Activated naive CD4-positive, alpha-beta T cell treated with anti-CD3 and anti-CD28 coated beads, Interleukin-2, amount 50 U/mL, for 72 hours (primary cell): ENCODE measurements around the gene CAPN8. TPM values are rescaled to one million over a fixed set of nuclear protein-coding genes. Genes with fewer than 3 reads are reported as not detected.

Experiments
- ATAC-seq, 2 donors: fragments of 150-1000 bp; cut with Tn5 transposase; 2 replicates each; pipeline ENCODE4 v1.10.0; 2021; ENCODE audit warnings: mild to moderate bottlenecking in 2 of 2, moderate library complexity in 2 of 2
- DNase-seq, 2 donors: peaks; one replicate each; pipeline ENCODE4 v3.0.0; 2021 to 2022; ENCODE audit warnings: low spot score in 2 of 2
- H3K27ac Mint-ChIP-seq, 2 donors: one replicate each; pipeline ENCODE4 v1.8.0; 2022; ENCODE audit warnings: mild to moderate bottlenecking in 2 of 2, mixed read lengths in 2 of 2
- H3K36me3 Mint-ChIP-seq, 2 donors: one replicate each; pipeline ENCODE4 v1.8.0; 2022; ENCODE audit warnings: mixed read lengths in 2 of 2
- H3K9me3 Mint-ChIP-seq, 2 donors: one replicate each; pipeline ENCODE4 v1.8.0; 2022; ENCODE audit warnings: mixed read lengths in 2 of 2
- total RNA-seq, 2 donors: library from RNA; stranded (reverse); gene quantifications; one replicate each; pipeline ENCODE4 v1.2.3, GENCODE V29; 2022

The CAPN8 gene
- total RNA-seq, 2 donors from 2014 or later, result not detected

DNA sequence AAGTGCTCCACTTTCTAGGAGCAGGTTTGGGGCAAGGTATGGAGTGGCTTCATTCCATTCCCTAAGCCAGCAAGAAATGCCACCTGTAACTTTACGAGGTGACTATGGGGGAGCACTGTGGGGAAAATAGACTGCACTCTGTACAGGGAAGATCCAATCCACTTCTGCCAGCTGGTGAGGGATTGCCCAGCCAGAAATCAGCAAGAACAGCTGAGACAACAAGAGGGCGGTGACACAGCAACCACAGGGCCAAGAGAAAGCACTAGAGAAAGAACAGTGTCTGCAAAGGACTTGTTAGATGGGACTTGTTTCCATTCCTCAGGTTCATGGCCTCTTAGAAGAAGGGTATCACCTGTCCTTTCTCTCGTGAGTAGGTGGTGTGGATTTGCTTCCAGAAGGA, 19.6 kb downstream of the CAPN8 start:
- no peak for DNase-seq
- Mint-ChIP-seq H3K9me3 (peaks cover 7 to 8% of the 10 kb centered on the region in 2 donors), H3K36me3 (peaks cover 9 to 10% of the 10 kb centered on the region in 2 donors), H3K27ac (no peak overlapping the region)
- ATAC-seq, result no peak

DNA sequence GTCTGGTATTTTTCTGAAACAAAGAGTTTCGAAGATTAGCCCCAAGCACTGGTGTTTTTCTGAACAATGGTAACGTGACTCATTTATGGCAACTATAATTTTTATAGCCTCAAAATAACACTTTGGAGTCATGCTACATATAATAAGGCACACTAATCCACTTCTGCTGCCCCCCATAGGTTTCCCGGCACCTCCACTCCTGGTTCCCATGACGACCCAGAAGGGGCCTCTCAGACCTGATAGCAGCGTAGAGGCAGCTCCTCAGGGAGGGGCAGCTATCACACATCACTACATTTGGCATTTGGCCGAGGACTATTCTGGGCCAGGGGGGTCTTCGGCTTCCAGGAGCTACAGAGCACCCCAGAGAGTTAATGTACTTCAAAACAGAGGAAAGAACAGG, 23.3 kb downstream of the CAPN8 start:
- DNase-seq (no peak), ATAC-seq (no peak)
- peaks cover 23 to 30% of the 10 kb centered on the region in 2 donors for H3K36me3 Mint-ChIP-seq
- no peak overlapping the region for H3K27ac Mint-ChIP-seq
- peaks cover 19 to 27% of the 10 kb centered on the region in 2 donors for H3K9me3 Mint-ChIP-seq

DNA sequence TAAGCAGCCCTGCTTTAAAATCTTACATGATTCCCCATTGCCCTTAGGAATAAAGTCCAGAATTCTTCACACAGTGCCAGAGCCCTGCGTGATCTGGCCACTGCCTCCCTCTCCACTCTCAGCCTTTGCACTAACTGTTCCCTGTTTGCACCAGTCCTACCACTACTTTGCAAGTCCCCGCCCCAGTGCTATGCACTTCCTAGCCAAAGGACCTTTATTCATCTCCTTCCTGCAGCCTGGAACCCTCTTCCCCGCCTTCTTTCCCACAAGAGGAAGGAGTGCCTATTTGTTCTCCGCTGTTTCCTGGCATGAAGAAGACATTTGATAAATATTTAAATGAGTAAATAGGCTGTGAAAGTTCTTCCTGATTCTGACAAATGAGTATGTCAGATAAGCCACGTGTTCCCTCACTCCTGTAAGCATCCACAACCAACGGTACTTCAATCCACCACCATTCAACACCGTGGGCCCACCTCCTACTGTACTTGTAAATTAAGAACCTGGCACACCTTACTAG, 23.9 kb downstream of the CAPN8 start:
- H3K36me3 Mint-ChIP-seq, result peaks cover 23 to 36% of the 10 kb centered on the region in 2 donors
- H3K9me3 Mint-ChIP-seq, result peaks cover 19 to 33% of the 10 kb centered on the region in 2 donors
- no peak for ATAC-seq

DNA sequence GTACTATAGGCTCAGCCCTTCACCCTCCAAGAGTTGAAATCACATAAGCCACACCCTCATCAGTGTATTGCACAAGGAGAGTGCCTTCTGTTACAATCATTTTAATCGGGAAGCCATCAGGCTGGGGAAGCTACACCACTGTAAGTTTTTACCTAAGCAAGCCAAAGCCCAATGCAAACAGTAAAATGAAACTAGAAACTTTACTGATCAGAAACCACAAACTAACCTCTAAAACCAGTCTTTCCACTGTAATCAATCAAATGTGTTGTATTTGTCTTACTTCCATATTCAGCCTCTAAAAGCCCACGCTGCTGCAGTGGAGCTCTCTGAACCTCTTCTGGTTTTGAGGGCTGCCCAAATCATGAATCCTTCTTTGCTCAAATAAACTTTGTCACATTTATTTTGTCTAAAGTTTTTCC, 26.2 kb downstream of the CAPN8 start:
- H3K36me3 Mint-ChIP-seq, result peaks cover 23 to 36% of the 10 kb centered on the region in 2 donors
- ATAC-seq, result peak; percentile 79 to 88

More for the DNA sequence above, 23.9 kb downstream of the CAPN8 start:
- H3K27ac Mint-ChIP-seq, result no peak overlapping the region
- DNase-seq, result no peak

DNA sequence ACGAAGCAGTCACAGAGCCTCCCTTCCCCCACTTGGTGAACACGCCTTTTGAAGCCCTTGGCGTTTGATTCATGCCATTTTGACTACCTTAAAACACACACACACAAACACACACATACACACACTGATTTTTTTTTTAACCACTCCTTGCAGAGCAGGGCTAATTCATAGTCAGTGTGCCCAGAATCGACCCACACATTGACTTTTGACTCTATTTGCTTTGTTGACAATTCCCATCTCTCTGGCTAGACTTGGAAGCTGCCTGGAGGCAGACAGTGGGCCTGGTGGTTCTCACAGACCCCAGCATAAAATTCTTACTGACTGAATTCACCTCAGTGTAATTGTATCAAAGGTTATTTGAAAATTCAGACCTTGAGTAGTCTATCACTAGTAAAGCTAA, 30.3 kb downstream of the CAPN8 start:
- Mint-ChIP-seq H3K36me3 (peaks cover 8 to 19% of the 10 kb centered on the region in 2 donors), H3K9me3 (peaks cover 13 to 23% of the 10 kb centered on the region in 2 donors), H3K27ac (no peak overlapping the region)
- ATAC-seq (no peak), DNase-seq (no peak)

More for the DNA sequence above, 26.2 kb downstream of the CAPN8 start:
- H3K27ac Mint-ChIP-seq, result no peak overlapping the region
- peak in 1 of 2 donors; percentile 11 for DNase-seq
- peaks cover 19 to 33% of the 10 kb centered on the region in 2 donors for H3K9me3 Mint-ChIP-seq

DNA sequence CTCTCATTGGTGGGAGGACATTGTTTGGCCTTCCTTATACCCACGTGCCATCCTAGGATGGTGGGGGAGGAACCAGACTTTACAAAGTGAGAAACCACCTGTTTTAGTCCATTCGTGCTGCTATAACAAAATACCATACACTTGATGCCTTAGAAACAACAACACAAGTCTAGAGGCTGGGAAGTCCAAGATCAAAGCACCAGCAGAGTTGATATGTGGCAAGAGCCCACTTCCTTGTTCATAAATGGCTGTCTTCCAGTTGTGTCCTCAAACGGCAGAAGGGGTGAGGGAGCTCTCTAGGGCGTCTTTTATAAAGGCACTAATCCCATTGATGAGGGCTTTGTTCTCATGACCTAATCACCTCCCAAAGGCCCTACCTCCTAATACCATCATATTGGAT, 31.1 kb downstream of the CAPN8 start:
- H3K9me3 Mint-ChIP-seq, result peaks cover 6 to 16% of the 10 kb centered on the region in 2 donors

DNA sequence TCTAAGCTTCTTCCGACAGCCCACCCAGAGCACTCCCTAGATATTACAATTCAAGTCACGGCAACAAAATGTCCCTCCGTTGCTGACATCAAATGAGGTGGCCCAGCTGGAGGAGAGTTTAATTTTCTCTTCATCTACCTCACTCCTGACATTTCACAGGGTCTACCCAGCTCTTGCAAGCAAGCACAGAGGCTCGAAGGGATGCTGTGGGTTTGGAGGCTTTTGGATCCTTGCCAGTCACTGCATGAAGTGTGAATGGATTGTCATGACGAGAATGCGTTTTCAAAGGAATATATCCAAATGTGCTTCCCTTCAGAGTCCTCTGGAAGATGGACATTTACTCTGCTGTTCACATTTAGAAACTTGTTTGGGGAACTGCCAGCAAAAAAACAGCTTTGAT, 33.5 kb downstream of the CAPN8 start:
- DNase-seq (no peak), ATAC-seq (no peak)
- H3K27ac Mint-ChIP-seq, result no peak overlapping the region
- peaks cover 6 to 7% of the 10 kb centered on the region in 2 donors for H3K9me3 Mint-ChIP-seq
- peaks cover 0 to 3% of the 10 kb centered on the region in 2 donors for H3K36me3 Mint-ChIP-seq

More for the DNA sequence above, 31.1 kb downstream of the CAPN8 start:
- no peak for DNase-seq
- no peak for ATAC-seq
- Mint-ChIP-seq H3K36me3 (peaks cover under 1 to 11% of the 10 kb centered on the region in 2 donors), H3K27ac (no peak overlapping the region)

DNA sequence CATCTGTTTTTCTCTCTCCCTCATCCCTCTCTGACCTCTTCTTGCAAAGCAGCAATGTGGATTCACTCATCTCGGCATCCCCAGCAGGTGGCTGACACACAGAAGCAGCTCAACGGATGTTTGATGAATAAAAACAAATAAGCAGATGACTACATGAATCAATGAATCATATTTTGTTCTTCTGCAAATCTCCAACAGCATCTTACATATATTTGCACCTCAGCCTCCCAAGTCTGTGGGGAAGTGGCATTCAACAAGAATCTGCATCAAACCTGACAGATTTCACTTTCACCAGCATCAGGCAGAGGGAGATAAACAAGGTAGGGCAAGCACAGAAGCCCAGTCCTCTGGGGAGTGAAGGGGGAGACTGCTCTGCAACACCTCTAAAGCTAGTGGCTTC, 34.0 kb downstream of the CAPN8 start:
- ATAC-seq (no peak), DNase-seq (no peak)
- Mint-ChIP-seq H3K36me3 (no peaks in the 10 kb centered on the region), H3K9me3 (peaks cover 5 to 6% of the 10 kb centered on the region in 2 donors), H3K27ac (no peak overlapping the region)

DNA sequence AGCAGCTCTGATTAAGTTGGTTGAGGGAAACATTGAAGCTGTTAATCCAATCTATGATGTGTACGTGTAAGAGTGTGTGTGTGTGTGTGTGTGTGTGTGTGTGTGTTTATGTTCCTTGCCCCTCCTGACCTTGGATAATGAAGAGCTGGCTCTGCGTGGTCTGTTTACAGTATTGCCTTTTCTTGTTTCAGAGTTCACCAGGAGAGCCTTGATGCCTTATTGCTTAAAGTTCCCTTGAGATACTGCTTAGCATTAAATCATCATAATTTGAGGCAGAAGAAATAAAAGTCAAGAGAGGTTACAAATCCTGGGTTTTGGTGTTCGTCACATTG, 36.4 kb downstream of the CAPN8 start:
- DNase-seq (no peak), ATAC-seq (no peak)
- H3K9me3 Mint-ChIP-seq, result peaks cover 4 to 5% of the 10 kb centered on the region in 2 donors
- no peaks in the 10 kb centered on the region for H3K36me3 Mint-ChIP-seq
- no peak overlapping the region for H3K27ac Mint-ChIP-seq

DNA sequence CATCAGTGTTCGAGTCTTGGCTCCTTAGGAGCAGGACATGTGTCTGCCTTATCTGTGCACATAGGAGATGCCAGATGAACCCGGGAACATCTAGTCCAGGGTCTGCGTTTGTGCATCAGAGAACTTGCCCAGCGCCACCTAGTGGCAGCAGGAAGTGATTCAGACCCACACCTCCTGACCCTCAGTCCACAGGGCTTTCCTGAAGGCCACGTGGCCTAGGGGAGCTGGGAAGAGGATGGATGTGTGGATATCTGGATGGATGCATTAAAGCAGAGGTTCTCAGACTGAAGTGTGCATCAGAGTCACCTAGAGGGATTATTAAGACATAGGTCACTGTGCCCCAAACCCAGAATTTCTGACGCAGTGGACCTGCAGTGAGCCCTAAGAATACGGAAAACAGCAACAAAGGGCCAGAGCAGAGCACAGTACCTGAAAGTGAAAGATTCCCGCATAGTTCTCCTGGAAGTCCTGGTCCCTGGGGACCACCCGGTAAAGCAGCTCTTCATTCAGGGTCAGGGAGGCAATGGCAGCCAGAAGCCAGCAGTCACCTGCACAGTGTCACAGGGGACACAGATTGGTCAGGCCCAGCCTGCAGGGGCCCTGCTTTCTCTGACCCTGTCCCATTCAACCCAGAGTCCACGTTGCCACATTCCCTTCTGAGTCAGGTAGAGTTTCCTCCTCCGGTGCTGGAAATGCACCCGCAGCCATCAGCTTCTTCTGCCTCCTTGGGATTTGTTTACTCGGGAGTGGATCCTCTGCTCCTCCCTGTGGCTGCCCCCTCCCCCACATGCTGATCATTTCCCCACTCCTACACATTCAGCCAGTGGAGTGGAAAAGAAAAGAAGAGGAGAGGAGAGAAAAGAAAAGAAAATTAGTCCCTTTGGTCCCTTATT, 37.0 kb downstream of the CAPN8 start:
- no peaks in the 10 kb centered on the region for H3K36me3 Mint-ChIP-seq
- H3K27ac Mint-ChIP-seq, result no peak overlapping the region
- ATAC-seq, result peak; percentile 76 to 80
- peaks cover 0 to under 1% of the 10 kb centered on the region in 2 donors for H3K9me3 Mint-ChIP-seq
- DNase-seq, result peak in 1 of 2 donors; percentile 62

DNA sequence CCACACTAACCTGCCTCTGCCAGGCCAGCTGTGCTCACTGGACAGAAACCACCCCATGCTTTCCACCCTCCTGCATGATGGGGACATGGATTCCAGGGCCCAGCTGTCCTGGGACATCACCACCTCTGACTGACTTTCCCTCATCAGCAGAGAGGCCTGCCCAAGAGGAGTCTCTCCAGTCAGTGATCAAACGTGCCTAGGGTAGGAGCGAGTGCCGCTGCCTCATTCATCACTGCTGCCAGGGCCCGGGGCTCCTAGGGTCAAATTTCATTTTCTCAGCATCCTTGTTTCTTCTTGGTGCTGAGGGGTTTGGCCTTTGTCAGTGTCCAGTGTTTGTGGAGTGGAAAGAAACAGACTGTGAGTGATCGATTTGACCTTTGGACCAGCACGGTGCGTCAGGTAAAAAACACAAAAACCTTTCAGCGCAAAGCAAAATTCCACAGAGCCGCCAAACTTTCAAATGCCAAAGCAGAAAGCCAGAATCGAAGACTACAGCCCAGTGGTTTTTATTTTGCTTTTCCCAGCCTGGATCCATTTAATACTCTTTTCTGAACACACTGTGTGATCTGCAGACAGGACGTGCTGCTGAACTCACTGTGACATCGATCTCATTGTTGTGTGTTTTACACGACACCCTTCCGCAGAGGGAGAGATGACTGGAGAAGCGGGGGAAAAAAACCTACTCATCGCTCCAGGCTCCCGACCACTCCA, 43.2 kb downstream of the CAPN8 start:
- DNase-seq (no peak), ATAC-seq (no peak)
- Mint-ChIP-seq H3K36me3 (no peaks in the 10 kb centered on the region), H3K9me3 (no peaks in the 10 kb centered on the region), H3K27ac (no peak overlapping the region)

DNA sequence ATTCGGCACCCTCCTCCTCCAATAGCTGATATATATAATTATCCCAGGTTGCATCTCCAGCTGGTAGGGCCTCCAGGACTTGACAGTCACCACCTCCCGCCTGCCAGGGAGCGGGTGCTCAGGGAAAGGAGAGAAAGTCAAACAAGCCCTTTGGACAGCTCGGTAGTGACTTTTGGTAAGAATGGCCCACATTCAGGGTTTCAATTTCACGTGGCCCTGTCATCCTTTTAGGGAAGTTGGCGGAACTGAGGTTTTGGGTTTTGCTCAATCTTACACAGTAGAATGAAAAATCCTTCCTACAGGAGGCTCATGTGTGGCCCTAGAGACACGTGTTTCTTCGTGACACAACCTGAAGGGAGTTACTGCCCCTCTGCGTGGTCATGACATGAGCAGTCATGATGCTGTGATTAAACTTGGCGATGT, 44.2 kb downstream of the CAPN8 start:
- H3K36me3 Mint-ChIP-seq, result no peaks in the 10 kb centered on the region
- ATAC-seq (peak; percentile 22 to 43), DNase-seq (no peak)
- H3K9me3 Mint-ChIP-seq, result no peaks in the 10 kb centered on the region
- no peak overlapping the region for H3K27ac Mint-ChIP-seq

DNA sequence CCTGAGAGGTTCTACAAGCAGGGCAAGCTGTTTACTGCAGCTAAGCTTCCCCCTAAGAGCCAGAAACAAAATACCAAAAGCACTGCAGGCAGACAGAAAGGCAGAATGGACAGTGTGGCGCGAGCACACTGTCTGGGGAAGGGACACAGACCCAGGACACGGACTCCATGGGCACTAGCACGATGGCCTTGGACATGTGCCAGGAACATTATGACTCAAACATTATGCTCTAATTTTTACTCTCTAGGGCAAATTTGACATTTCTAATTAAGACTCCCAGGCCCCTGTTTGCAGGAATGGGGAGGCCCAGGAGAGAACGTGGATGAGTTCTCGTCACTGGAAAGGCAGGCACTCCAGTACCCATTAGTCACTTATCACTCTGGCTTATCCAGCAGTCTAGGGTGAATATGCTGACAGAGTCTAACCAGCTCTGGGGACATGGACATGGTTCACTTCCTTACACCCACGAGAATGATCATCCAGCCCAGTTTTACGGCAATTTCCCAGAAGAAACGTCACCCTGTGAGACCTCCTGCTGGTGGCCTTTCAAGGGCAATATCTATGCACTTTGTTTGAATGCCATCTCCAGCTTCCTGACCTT, 45.1 kb downstream of the CAPN8 start:
- H3K36me3 Mint-ChIP-seq, result no peaks in the 10 kb centered on the region
- no peak overlapping the region for H3K27ac Mint-ChIP-seq
- DNase-seq (no peak), ATAC-seq (no peak)
- H3K9me3 Mint-ChIP-seq, result no peaks in the 10 kb centered on the region

DNA sequence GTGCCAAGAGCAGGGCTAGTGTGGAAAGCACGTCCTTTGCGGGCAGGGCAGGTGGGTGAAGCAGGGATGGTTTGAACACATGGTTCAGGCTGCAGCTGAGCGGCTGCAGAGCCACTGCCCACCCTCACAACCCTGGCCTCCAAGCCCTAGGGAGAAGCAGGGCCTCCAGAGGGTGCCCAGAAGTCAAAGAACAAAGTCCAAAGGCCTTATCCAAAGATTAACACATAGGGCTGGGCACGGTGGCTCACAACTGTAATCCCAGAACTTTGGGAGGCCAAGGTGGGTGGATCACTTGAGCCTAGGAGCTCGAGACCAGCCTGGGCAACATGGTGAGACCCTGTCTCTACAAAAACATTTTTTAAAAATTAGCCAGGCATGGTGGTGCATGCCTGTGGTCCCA, 46.8 kb downstream of the CAPN8 start:
- Mint-ChIP-seq H3K36me3 (no peaks in the 10 kb centered on the region), H3K9me3 (no peaks in the 10 kb centered on the region), H3K27ac (no peak overlapping the region)

DNA sequence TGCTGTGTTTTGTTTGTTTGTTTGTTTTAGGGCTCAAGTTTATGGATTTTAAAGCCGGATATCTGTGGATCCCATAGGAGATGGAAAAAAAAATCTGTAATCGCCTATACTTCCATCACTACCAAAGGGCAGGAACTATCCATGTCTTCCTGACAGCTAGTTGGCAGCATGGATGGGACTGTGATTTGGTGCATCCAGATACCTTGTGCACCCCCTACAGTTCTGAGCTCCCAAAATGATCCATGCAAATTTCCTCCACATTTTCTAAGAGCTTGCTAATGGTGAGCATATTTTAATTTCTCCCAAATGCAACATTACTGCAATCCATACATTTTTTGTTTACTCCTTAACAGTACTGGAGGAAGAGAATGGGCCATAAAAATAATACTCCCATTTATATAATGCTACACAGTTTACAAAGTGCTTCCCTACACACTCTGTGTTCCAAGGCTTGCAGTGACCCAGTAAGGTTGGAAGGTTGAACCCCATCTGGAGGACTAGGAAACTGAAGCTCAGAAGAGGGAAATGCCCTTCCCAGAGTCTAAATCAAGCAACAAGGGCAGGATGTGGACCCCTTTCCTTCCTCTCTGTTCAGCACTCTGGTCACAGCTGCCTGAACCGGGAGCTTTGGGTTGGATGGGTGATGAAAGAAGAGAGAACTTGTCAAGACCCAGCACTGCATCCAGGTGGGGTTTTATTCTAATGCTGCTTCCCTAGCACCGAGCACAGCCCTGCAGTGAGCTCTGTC, 48.0 kb downstream of the CAPN8 start:
- Mint-ChIP-seq H3K9me3 (no peaks in the 10 kb centered on the region), H3K36me3 (no peaks in the 10 kb centered on the region), H3K27ac (no peak overlapping the region)
- DNase-seq, result no peak
- no peak for ATAC-seq

More for the DNA sequence above, 46.8 kb downstream of the CAPN8 start:
- DNase-seq (no peak), ATAC-seq (no peak)

DNA sequence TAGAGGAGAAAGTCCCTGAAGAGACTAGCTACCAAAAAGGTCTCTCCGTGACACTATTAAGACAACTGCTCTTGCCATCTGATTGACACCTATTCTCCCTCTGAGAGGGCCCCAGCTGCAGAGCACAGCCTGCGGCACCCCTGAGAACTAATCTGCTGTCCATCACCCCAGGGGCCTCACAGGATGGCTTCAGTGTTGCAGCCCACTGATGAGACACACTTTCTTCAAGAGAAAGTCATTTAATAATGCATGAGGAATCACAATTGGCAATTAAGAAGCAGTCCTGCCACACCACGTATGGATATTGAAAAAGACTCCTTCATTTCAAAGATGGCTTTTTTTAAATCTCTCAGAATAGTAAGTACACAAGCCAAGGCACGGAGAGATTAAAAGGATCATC, 48.9 kb downstream of the CAPN8 start:
- ATAC-seq, result no peak
- no peak overlapping the region for H3K27ac Mint-ChIP-seq
- DNase-seq, result no peak
- peaks cover 0 to 2% of the 10 kb centered on the region in 2 donors for H3K9me3 Mint-ChIP-seq
- no peaks in the 10 kb centered on the region for H3K36me3 Mint-ChIP-seq
